Heart right ventricle (tissue), 16 donors: ENCODE results near the gene CDC45. TPM values are rescaled to one million over a fixed set of nuclear protein-coding genes. Genes with fewer than 3 reads are reported as not detected.
A peak's percentile ranks its signal among the peaks of the same experiment; 100 is the strongest.

Experiments used
- ATAC-seq, 8 donors: fragments of 200-7000 bp; cut with Tn5 transposase; one replicate each; pipeline ENCODE4 v1.9.1; 2020; ENCODE audit warnings: mild to moderate bottlenecking in 8 of 8, moderate library complexity in 8 of 8, moderate number of reproducible peaks in 1 of 8
- DNase-seq, 2 donors: peaks; one replicate each; pipeline ENCODE4 v3.0.0-alpha.2; 2020
- H3K27ac ChIP-seq, 10 donors: fragments of 200-600 bp; sonication (generic) in 2 of 10; one replicate each; pipeline versions ENCODE4 v1.5.0 to v1.8.0; 2020 to 2022; ENCODE audit warnings: mild to moderate bottlenecking in 3 of 10
- H3K27me3 ChIP-seq, 7 donors: fragments of 200-600 bp; one replicate each; pipeline ENCODE4 v1.8.0; 2021 to 2022; ENCODE audit warnings: mild to moderate bottlenecking in 2 of 7
- H3K36me3 ChIP-seq, 9 donors: fragments of 200-600 bp; sonication (generic) in 1 of 9; one replicate each; pipeline versions ENCODE4 v1.5.0 to v1.8.0; 2020 to 2022; ENCODE audit warnings: mild to moderate bottlenecking in 2 of 9
- H3K4me1 ChIP-seq, 9 donors: fragments of 200-600 bp; sonication (generic) in 1 of 9; one replicate each; pipeline versions ENCODE4 v1.5.0 to v1.8.0; 2020 to 2022; ENCODE audit warnings: mild to moderate bottlenecking in 4 of 9
- H3K4me3 ChIP-seq, 10 donors: fragments of 200-600 bp; sonication (generic) in 2 of 10; one replicate each; pipeline versions ENCODE4 v1.5.0 to v1.8.0; 2020 to 2022; ENCODE audit warnings: mild to moderate bottlenecking in 7 of 10, moderate library complexity in 2 of 10
- H3K9me3 ChIP-seq, 11 donors: fragments of 200-600 bp in 10 of 11; sonication (generic) in 2 of 11; one replicate each; pipeline versions ENCODE4 v1.5.0 to v1.8.0; 2013 to 2022; ENCODE audit warnings: mild to moderate bottlenecking in 2 of 11, control low read depth in 1 of 11, moderate library complexity in 1 of 11
- CTCF ChIP-seq, 9 donors: fragments of 200-600 bp; sonication (generic) in 2 of 9; IDR thresholded peaks; one replicate each; pipeline versions ENCODE4 v1.5.0 to v1.8.0; 2021 to 2022; ENCODE audit warnings: antibody characterized with exemption in 9 of 9, mild to moderate bottlenecking in 5 of 9, moderate library complexity in 1 of 9
- WGBS, 2 donors: extraction: QIAGEN DNeasy Blood & Tissue Kit; methylation state at CpG; one replicate each; pipeline ENCODE4 v1.1.7; 2013; ENCODE audit warnings: inconsistent platforms in 1 of 2; 5-methylcytosine and 5-hydroxymethylcytosine counted together
- intact Hi-C, 10 donors: fragments of 100-400 bp; cut with DNase I; formaldehyde crosslinking; loops; one replicate each; pipeline versions ENCODE4 v1.11.1 to v1.14.2; 2022
- polyA plus RNA-seq, 2 donors: library from polyadenylated mRNA; stranded (reverse); fragments of 200-250 nt; gene quantifications; one replicate each; pipeline ENCODE4 v1.2.3, GENCODE V29; 2013
- total RNA-seq, 10 donors: library from RNA; stranded (reverse); fragmentation: NEBNext Ultra II Directional in 3 of 10; extraction: Animal tissue kit (Norgen Biotek cat#: 25700) in 3 of 10; gene quantifications; one replicate each; pipeline versions ENCODE4 v1.2.1 to v1.2.4, GENCODE V29; 2021 to 2023
- donor health status: Arrhythmogenic right ventricular cardiomyopathy.
- donor health status: ischemic (EF 13 %, LVEDD 7.1; RV severe dilation, severe dysfunction).
- donor health status: healthy with polysubstance abuse.
- donor health status: DM: no; HTN: yes; CAD: no.
- donor health status: DM: no; HTN: no; CAD: no.
- donor health status: ischemic (EF 25% LVEDD 6.9; RV normal size, moderate dysfunction).
- donor health status: ischemic (EF 25% LVEDD 5.7; RV mildly dilated, moderate dysfunction).
- donor health status: healthy.
- donor health status: DM: yes; HTN: yes; CAD: no.
- donor health status: Ischemic cardiomyopathy.
- donor health status: ischemic (EF 35%, LVEDD 5.7; RV mildly dilated, moderate dysfunction).
- donor health status: nonischemic (EF 11% LVEDD 7.7; RV severe dilation, severe dysfunction).
- donor health status: DM: yes; HTN: yes; CAD: no.
- donor health status: PGD.
- donor health status: ischemic (EF 29% LVEDD 5.4; RV normal size, mild dysfunction).
- donor health status: nonischemic (EF 23%, LVEDD 6.1; RV moderate dilation, normal function).

The CDC45 gene
- total and polyA plus RNA-seq, 12 donors: 0.15 to 3.4 (median 0.57) TPM; not detected in 4

- H3K9me3 ChIP-seq: no peaks in the 10 kb centered on the region
- H3K27me3 ChIP-seq: no peaks in the 10 kb centered on the region
- TF ChIP-seq CTCF (IDR thresholded peaks at IDR 0.05): peak in 8 of 9 donors; percentile 27 to 59 (median 45)
- ATAC-seq (peak in 4 of 8 donors; percentile 33 to 57 (median 48)), DNase-seq (no peak)
- intact Hi-C loops: loop anchor here in 7 of 10 donors (1.0 to 5.0 kb wide), 4 partner anchors 132 to 135 kb away; no protein-coding TSS in a partner anchor
- H3K4me1 ChIP-seq: peaks cover 0 to 4% (median 0%) of the 10 kb centered on the region in 9 donors
- H3K4me3 ChIP-seq: no peak overlapping the region
- peaks cover 0 to 16% (median 0%) of the 10 kb centered on the region in 9 donors for H3K36me3 ChIP-seq
- WGBS, 2 donors: 67 to 76% methylated on average over 5 of the region's 5 CpGs
- H3K27ac ChIP-seq: no peak overlapping the region
These were observed 16.0 kb downstream of the CDC45 start for GRCh38 chr22:19495562-19496323.

GRCh38 chr22:19496324-19496630, 16.6 kb downstream of the CDC45 start:
- peaks cover 0 to 4% (median 0%) of the 10 kb centered on the region in 9 donors for H3K4me1 ChIP-seq
- intact Hi-C loops: loop anchor here in 6 of 10 donors (1.0 to 5.0 kb wide), 4 partner anchors 131 to 135 kb away; no protein-coding TSS in a partner anchor
- no peaks in the 10 kb centered on the region for H3K9me3 ChIP-seq
- WGBS, 2 donors: 97% methylated on average over 3 of the region's 3 CpGs
- DNase-seq: no peak
- no peaks in the 10 kb centered on the region for H3K27me3 ChIP-seq
- ATAC-seq: no peak
- no peak overlapping the region for H3K27ac ChIP-seq
- H3K36me3 ChIP-seq: peaks cover 0 to 16% (median 0%) of the 10 kb centered on the region in 9 donors
- H3K4me3 ChIP-seq: no peak overlapping the region
- no peak for TF ChIP-seq CTCF (IDR thresholded peaks at IDR 0.05)

GRCh38 chr22:19497245-19497644, 17.5 kb downstream of the CDC45 start:
- Histone ChIP-seq H3K4me3 (no peak overlapping the region), H3K4me1 (peaks cover 0 to 4% (median 0%) of the 10 kb centered on the region in 9 donors), H3K9me3 (no peaks in the 10 kb centered on the region), H3K36me3 (peaks cover 0 to 16% (median 0%) of the 10 kb centered on the region in 9 donors), H3K27me3 (no peaks in the 10 kb centered on the region), H3K27ac (no peak overlapping the region)
- intact Hi-C loops: loop anchor here in 3 of 10 donors (2.0 to 5.0 kb wide), 2 partner anchors 130 to 134 kb away; no protein-coding TSS in a partner anchor
- 34 to 41% methylated on average over 3 of the region's 3 CpGs for WGBS, 2 donors
- ATAC-seq: peak in 4 of 8 donors; percentile 50 to 56 (median 53)
- DNase-seq: no peak
- no peak for TF ChIP-seq CTCF (IDR thresholded peaks at IDR 0.05)

- no peak for TF ChIP-seq CTCF (IDR thresholded peaks at IDR 0.05)
- H3K4me1 ChIP-seq: peaks cover 0 to 4% (median 0%) of the 10 kb centered on the region in 9 donors
- peak in 1 of 8 donors; percentile 12 for ATAC-seq
- H3K36me3 ChIP-seq: peaks cover 0 to 16% (median 0%) of the 10 kb centered on the region in 9 donors
- intact Hi-C loops: loop anchor here in 2 of 10 donors (5.0 kb wide), 1 partner anchor 129 kb away; no protein-coding TSS in a partner anchor
- no peak overlapping the region for H3K27ac ChIP-seq
- no peak for DNase-seq
- H3K9me3 ChIP-seq: no peaks in the 10 kb centered on the region
- no peak overlapping the region for H3K4me3 ChIP-seq
- H3K27me3 ChIP-seq: no peaks in the 10 kb centered on the region
- WGBS, 2 donors: 96 to 97% methylated on average over 7 of the region's 7 CpGs
These were observed 18.6 kb downstream of the CDC45 start for GRCh38 chr22:19498154-19498865.
